ENCODE data around the gene TNIK. TPM values are rescaled to one million over a fixed set of nuclear protein-coding genes. Genes with fewer than 3 reads are reported as not detected.

Gene TNIK
- 28.9 and 48.9 TPM in 2 replicates for total RNA-seq

GRCh38 chr3:171459942-171460724 lies at the start of gene TNIK:
Gene TNIK, minus strand, starts transcription at chr3:171460405. Its CDS starts 342 bp downstream, at chr3:171460063.

GRCh38 chr3:171026597-171027293 lies 433.5 kb downstream of the TNIK start, which contains the start of gene SLC2A2:
Gene SLC2A2, minus strand, starts transcription at chr3:171026720. Its CDS starts 50 bp downstream, at chr3:171026670.

All from aortic smooth muscle cell (primary cell).